ENCODE results near the gene TOPORS.

The TOPORS gene

DNA sequence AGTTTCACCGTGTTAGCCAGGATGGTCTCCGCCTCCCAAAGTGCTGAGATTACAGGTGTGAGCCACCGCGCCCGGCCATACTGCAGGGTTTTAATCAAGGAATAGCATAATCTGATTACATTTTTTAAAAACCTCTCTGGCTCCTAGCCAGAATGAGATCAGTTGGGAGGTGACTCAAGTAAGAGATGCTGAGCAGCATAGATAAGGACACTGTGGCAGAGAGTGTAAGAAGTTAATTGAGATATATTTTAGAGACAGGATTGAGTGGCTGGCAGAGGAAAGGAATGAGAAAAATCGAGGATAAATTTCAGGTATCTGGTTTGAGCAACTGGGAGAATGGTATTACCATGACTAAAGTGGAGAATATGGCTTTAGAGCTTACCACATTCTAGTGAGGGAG, 19.1 kb downstream of the TOPORS start:
- TF ChIP-seq, protein P1, sequence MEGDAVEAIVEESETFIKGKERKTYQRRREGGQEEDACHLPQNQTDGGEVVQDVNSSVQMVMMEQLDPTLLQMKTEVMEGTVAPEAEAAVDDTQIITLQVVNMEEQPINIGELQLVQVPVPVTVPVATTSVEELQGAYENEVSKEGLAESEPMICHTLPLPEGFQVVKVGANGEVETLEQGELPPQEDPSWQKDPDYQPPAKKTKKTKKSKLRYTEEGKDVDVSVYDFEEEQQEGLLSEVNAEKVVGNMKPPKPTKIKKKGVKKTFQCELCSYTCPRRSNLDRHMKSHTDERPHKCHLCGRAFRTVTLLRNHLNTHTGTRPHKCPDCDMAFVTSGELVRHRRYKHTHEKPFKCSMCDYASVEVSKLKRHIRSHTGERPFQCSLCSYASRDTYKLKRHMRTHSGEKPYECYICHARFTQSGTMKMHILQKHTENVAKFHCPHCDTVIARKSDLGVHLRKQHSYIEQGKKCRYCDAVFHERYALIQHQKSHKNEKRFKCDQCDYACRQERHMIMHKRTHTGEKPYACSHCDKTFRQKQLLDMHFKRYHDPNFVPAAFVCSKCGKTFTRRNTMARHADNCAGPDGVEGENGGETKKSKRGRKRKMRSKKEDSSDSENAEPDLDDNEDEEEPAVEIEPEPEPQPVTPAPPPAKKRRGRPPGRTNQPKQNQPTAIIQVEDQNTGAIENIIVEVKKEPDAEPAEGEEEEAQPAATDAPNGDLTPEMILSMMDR (IDR thresholded peaks at IDR 0.05; ENCODE audit: insufficient read depth, low read length, poor library complexity, severe bottlenecking), result no peak
- no peak for TF ChIP-seq EZH2phosphoT487 (conservative IDR thresholded peaks at IDR 0.05; ENCODE audit: low read length)

DNA sequence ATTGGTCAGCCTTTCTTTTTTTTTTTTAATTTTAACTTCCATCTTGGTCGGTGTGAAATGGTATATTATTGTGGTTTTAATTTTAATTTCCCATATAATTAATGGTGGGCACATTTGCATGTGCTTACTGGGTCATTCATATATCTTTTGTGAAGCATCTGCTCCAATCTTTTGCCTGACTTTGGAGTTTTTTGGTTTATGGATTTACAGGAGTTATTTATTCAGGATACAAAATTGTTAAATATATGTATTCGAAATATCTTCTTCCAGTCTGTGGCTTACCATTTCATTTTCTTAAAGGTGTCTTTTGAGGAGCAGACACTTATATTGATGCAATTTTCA, 25.7 kb downstream of the TOPORS start:
- no peaks in the 10 kb centered on the region for H3K79me2 ChIP-seq (ENCODE audit: insufficient read depth, low read length)
- H3K9ac ChIP-seq (ENCODE audit: low read length), result peak overlapping the region; percentile 43
- no peaks in the 10 kb centered on the region for H4K20me1 ChIP-seq (ENCODE audit: low read depth, low read length)
- peak overlapping the region; percentile 88 for H3K4me2 ChIP-seq (ENCODE audit: low read depth, low read length, poor library complexity, severe bottlenecking)
- H3K9me2 ChIP-seq (replicated peaks; ENCODE audit: insufficient read depth, low read length), result no peaks in the 10 kb centered on the region
- no peak for TF ChIP-seq EZH2phosphoT487 (conservative IDR thresholded peaks at IDR 0.05; ENCODE audit: low read length)
- TF ChIP-seq, protein P1 (IDR thresholded peaks at IDR 0.05; ENCODE audit: insufficient read depth, low read length, poor library complexity, severe bottlenecking), result no peak
- peak overlapping the region; percentile 83 for H2AFZ ChIP-seq (ENCODE audit: low read depth, low read length, severe bottlenecking)
- H3K36me3 ChIP-seq (ENCODE audit: low read length), result peaks cover 5% of the 10 kb centered on the region
- H3F3A ChIP-seq (ENCODE audit: insufficient read depth), result no peaks in the 10 kb centered on the region
- no peaks in the 10 kb centered on the region for H3K27me3 ChIP-seq (ENCODE audit: low read length)
- peak overlapping the region; percentile 66 for H3K4me3 ChIP-seq (ENCODE audit: insufficient read depth, low read length, poor library complexity, severe bottlenecking)
- H3K27ac ChIP-seq (ENCODE audit: low read depth, low read length), result no peak overlapping the region
- H3K9me3 ChIP-seq (ENCODE audit: insufficient read depth, low read length), result 0 out of 2 replicates have a peak, but pooled peaks cover 2% of the 10 kb centered on the region

More for the DNA sequence above, 19.1 kb downstream of the TOPORS start:
- no peak overlapping the region for H2AFZ ChIP-seq (ENCODE audit: low read depth, low read length, severe bottlenecking)
- no peaks in the 10 kb centered on the region for H3K9me3 ChIP-seq (ENCODE audit: insufficient read depth, low read length)
- no peak overlapping the region for H3K9ac ChIP-seq (ENCODE audit: low read length)
- no peaks in the 10 kb centered on the region for H3F3A ChIP-seq (ENCODE audit: insufficient read depth)
- no peak overlapping the region for H3K27ac ChIP-seq (ENCODE audit: low read depth, low read length)
- no peaks in the 10 kb centered on the region for H4K20me1 ChIP-seq (ENCODE audit: low read depth, low read length)
- H3K79me2 ChIP-seq (ENCODE audit: insufficient read depth, low read length), result no peaks in the 10 kb centered on the region
- H3K36me3 ChIP-seq (ENCODE audit: low read length), result peaks cover 5% of the 10 kb centered on the region
- H3K4me3 ChIP-seq (ENCODE audit: insufficient read depth, low read length, poor library complexity, severe bottlenecking), result no peak overlapping the region
- H3K4me2 ChIP-seq (ENCODE audit: low read depth, low read length, poor library complexity, severe bottlenecking), result no peak overlapping the region
- H3K27me3 ChIP-seq (ENCODE audit: low read length), result no peaks in the 10 kb centered on the region
- H3K9me2 ChIP-seq (replicated peaks; ENCODE audit: insufficient read depth, low read length), result no peaks in the 10 kb centered on the region

DNA sequence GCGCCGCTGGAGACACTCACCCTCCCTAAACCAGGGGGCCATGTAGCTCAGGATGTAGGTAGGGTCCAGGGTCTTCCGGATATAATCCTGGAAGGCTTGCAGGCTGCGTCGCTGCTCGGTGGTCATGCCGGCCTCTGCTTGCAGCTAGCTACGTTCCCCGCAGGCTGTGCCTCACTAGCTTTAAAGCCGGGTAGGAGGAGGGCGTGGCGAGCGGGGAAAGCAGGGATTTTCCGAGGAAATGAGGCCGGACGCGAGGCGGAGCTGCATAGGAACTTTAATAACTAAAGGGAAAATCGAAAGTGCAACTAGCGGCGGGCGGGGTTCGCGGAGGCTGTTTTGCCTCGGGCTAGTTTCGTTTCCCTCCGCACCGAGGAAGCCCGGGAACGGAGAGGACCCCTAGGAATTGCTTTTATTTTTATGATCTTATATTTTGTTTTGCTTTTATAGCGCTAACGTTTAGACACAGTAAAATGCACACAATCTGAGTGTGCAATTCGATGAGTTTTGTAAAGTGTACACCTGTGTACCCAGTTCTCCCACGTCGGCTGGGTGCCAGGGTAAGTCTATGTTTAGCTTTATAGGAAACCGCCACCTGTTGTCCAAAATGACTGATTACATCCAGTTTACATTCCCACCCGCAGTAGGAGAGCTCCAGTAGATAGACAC, 26.2 kb downstream of the TOPORS start, which contains the start of gene RIGI:
RIGI (minus strand) TSS at position 156 of the 666 bp plus-strand sequence; CDS start at position 126, 30 bp downstream.
- Histone ChIP-seq H3K4me2 (ENCODE audit: low read depth, low read length, poor library complexity, severe bottlenecking) (peak within 1 kb of the TSS; percentile 88), H3K9ac (ENCODE audit: low read length) (peak within 1 kb of the TSS; percentile 43), H3K36me3 (ENCODE audit: low read length) (0 out of 2 replicates have a peak, but pooled peaks cover 7% of the 10 kb centered on the region), H2AFZ (ENCODE audit: low read depth, low read length, severe bottlenecking) (peak within 1 kb of the TSS; percentile 83), H3K9me2 (replicated peaks; ENCODE audit: insufficient read depth, low read length) (no peaks in the 10 kb centered on the region), H3K27me3 (ENCODE audit: low read length) (no peaks in the 10 kb centered on the region), H3F3A (ENCODE audit: insufficient read depth) (no peaks in the 10 kb centered on the region), H3K4me3 (ENCODE audit: insufficient read depth, low read length, poor library complexity, severe bottlenecking) (peak within 1 kb of the TSS; percentile 66), H3K9me3 (ENCODE audit: insufficient read depth, low read length) (0 out of 2 replicates have a peak, but pooled peaks cover 3% of the 10 kb centered on the region), H3K27ac (ENCODE audit: low read depth, low read length) (no peak within 1 kb of the TSS), H3K79me2 (ENCODE audit: insufficient read depth, low read length) (no peaks in the 10 kb centered on the region), H4K20me1 (ENCODE audit: low read depth, low read length) (no peaks in the 10 kb centered on the region)
- TF ChIP-seq, protein P1 (IDR thresholded peaks at IDR 0.05; ENCODE audit: insufficient read depth, low read length, poor library complexity, severe bottlenecking), result peak; percentile 38
- TF ChIP-seq EZH2phosphoT487 (conservative IDR thresholded peaks at IDR 0.05; ENCODE audit: low read length), result no peak
